ENCODE results near the gene ACTG1. TPM values are rescaled to one million over a fixed set of nuclear protein-coding genes. Genes with fewer than 3 reads are reported as not detected.

Gene ACTG1
- total RNA-seq, 4 donors from 2014 or later, result 322 to 934 (median 415) TPM

DNA sequence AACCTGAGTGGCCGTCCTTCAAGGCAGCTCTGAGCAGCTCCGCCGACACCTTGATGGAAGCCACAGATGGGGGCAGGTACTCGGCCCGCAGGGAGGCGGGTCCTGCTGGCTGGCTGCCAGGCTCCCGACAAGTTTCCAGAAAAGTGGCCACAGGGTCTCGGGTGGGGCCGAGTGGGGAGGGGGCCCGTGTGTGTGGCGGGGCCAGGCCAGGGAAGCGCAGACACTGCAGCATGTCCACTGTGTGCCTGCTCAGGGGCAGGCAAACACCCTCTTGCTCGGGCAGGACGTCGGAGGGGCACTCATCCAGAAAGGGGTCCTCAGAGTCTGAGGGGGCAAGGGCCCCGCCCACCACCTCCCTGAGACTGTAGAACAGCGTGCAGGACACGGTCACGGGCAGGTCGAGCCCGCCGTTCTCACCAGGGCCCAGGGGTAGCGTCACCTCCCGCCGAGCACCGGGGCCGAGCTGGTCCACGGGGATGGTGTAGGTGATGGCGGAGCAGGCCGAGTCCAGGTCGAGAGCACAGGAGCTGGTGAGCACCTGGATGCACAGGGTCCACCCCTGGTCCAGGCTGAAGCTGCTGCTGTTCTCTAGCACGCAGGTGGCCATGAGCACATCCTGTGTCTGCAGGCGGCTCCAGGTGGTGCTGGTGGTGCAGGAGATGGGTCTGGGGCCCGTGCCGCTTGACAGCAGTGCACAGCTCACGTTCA, 34.5 kb upstream of the ACTG1 start:
- no peak for DNase-seq
- TF ChIP-seq POLR2A (IDR thresholded peaks at IDR 0.05), result no peak
- TF ChIP-seq, protein P1, sequence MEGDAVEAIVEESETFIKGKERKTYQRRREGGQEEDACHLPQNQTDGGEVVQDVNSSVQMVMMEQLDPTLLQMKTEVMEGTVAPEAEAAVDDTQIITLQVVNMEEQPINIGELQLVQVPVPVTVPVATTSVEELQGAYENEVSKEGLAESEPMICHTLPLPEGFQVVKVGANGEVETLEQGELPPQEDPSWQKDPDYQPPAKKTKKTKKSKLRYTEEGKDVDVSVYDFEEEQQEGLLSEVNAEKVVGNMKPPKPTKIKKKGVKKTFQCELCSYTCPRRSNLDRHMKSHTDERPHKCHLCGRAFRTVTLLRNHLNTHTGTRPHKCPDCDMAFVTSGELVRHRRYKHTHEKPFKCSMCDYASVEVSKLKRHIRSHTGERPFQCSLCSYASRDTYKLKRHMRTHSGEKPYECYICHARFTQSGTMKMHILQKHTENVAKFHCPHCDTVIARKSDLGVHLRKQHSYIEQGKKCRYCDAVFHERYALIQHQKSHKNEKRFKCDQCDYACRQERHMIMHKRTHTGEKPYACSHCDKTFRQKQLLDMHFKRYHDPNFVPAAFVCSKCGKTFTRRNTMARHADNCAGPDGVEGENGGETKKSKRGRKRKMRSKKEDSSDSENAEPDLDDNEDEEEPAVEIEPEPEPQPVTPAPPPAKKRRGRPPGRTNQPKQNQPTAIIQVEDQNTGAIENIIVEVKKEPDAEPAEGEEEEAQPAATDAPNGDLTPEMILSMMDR (IDR thresholded peaks at IDR 0.05 in 4 of 5, conservative IDR thresholded peaks at IDR 0.05 in 1 of 5), result no peak

DNA sequence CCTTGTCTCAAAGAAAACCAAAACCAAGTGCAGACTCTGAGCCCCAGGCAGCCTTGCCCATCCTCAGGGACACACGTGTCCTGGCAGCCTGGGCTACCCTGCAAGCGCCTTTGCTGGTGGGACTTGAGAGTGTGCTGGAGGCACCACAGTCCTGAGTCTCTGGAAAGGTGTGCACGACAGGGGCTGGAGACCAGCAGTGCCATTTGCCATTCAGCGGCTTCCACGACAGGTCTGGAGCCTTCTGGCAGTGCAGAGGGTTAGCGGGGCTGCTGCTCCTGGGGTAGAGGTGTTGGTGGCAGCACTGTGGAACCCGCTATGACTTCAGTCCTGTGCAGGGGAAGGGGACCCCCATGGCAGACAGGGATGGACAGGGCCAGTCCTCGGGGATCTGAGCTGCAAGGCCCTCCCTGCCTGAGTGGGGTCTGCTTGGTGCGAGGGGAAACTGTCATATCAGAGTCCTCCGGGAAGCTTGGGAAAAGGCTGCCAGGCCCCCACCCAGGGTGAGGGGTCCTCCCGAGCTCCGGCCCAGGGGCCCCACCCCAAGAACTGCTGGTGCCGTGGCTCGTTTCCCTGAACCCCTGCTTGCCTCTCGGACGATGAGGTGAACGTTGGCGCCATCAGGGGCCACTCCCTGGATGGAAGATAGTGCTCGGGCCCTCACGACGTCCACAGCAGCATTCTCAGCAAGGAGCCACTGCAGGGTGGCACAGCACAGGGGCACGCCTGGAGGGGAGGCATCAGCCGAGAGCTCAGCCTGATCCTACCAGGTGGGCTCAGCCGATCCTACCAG, 32.8 kb upstream of the ACTG1 start:
- in situ Hi-C loops (cut with MboI; ENCODE audit: low sequenced_read_pairs in 4 of 4) (no loop called here), intact Hi-C loops (cut with DNase I; ENCODE audit: low total_unique reads) (no loop called here)
- no peak for TF ChIP-seq POLR2A (IDR thresholded peaks at IDR 0.05)
- TF ChIP-seq, protein P1 (IDR thresholded peaks at IDR 0.05 in 4 of 5, conservative IDR thresholded peaks at IDR 0.05 in 1 of 5), result no peak
- no peaks in the 10 kb centered on the region for H3K4me1 ChIP-seq
- peaks cover 0 to 79% of the 10 kb centered on the region in 2 donors for H3K36me3 ChIP-seq
- H3K27ac ChIP-seq, result no peak overlapping the region
- H3K4me3 ChIP-seq, result no peak overlapping the region
- H3K9me3 ChIP-seq, result no peaks in the 10 kb centered on the region
- DNase-seq (no peak), ATAC-seq (no peak)
- no peaks in the 10 kb centered on the region for H3K27me3 ChIP-seq

More for the DNA sequence above, 34.5 kb upstream of the ACTG1 start:
- no peak overlapping the region for H3K27ac ChIP-seq
- no peaks in the 10 kb centered on the region for H3K27me3 ChIP-seq
- peaks cover 0 to 75% of the 10 kb centered on the region in 2 donors for H3K36me3 ChIP-seq
- in situ Hi-C loops (cut with MboI; ENCODE audit: low sequenced_read_pairs in 4 of 4), result no loop called here
- ATAC-seq, result no peak
- H3K4me1 ChIP-seq, result peaks cover 8 to 12% of the 10 kb centered on the region in 2 donors
- H3K4me3 ChIP-seq, result no peak overlapping the region
- intact Hi-C loops (cut with DNase I; ENCODE audit: low total_unique reads), result no loop called here
- H3K9me3 ChIP-seq, result no peaks in the 10 kb centered on the region

GRCh38 chr17:81544281-81544974, 31.8 kb upstream of the ACTG1 start:
- H3K4me1 ChIP-seq, result no peaks in the 10 kb centered on the region
- no peak overlapping the region for H3K4me3 ChIP-seq
- TF ChIP-seq, protein P1 (IDR thresholded peaks at IDR 0.05 in 4 of 5, conservative IDR thresholded peaks at IDR 0.05 in 1 of 5), result no peak
- no peak for TF ChIP-seq POLR2A (IDR thresholded peaks at IDR 0.05)
- H3K27ac ChIP-seq, result no peak overlapping the region
- H3K36me3 ChIP-seq, result peaks cover 0 to 78% of the 10 kb centered on the region in 2 donors
- DNase-seq (no peak), ATAC-seq (no peak)
- no peaks in the 10 kb centered on the region for H3K27me3 ChIP-seq
- intact Hi-C loops (cut with DNase I; ENCODE audit: low total_unique reads) (no loop called here), in situ Hi-C loops (cut with MboI; ENCODE audit: low sequenced_read_pairs in 4 of 4) (no loop called here)
- H3K9me3 ChIP-seq, result no peaks in the 10 kb centered on the region

DNA sequence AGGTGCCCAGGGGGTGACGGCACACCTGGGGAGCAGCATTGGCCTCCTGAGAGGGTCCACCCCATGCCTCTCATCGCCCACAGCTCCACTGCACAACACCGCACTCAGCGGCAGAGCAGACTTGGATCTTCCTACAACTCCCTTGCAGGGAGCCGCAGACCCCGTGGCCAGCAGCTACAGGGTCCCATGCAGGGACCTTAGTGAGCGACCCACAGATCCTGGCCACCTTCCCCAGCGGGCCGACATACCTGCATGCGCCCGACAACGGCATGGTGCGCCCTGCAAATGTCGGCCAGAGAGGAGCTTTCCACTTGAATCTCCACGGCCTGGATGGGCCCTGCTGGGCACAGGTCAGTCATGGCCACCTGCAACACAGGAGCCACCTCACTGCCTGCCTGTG, 31.2 kb upstream of the ACTG1 start:
- H3K4me3 ChIP-seq, result no peak overlapping the region

More for the DNA sequence above, 31.2 kb upstream of the ACTG1 start:
- Histone ChIP-seq H3K27ac (no peak overlapping the region), H3K27me3 (no peaks in the 10 kb centered on the region), H3K36me3 (peaks cover 0 to 78% of the 10 kb centered on the region in 2 donors), H3K4me1 (no peaks in the 10 kb centered on the region), H3K9me3 (no peaks in the 10 kb centered on the region)
- ATAC-seq (no peak), DNase-seq (no peak)
- in situ Hi-C loops (cut with MboI; ENCODE audit: low sequenced_read_pairs in 4 of 4) (no loop called here), intact Hi-C loops (cut with DNase I; ENCODE audit: low total_unique reads) (no loop called here)
- TF ChIP-seq POLR2A (IDR thresholded peaks at IDR 0.05), result no peak
- TF ChIP-seq, protein P1 (IDR thresholded peaks at IDR 0.05 in 4 of 5, conservative IDR thresholded peaks at IDR 0.05 in 1 of 5), result no peak
